ENCODE results near the gene ANKRD27.
A peak's percentile ranks its signal among the peaks of the same experiment; 100 is the strongest.
"Not testable (repeated sequence)": the region's sequence is repeated elsewhere in the genome, so short reads cannot be mapped to it uniquely, and the experiment has no call there.

ANKRD27 gene

DNA sequence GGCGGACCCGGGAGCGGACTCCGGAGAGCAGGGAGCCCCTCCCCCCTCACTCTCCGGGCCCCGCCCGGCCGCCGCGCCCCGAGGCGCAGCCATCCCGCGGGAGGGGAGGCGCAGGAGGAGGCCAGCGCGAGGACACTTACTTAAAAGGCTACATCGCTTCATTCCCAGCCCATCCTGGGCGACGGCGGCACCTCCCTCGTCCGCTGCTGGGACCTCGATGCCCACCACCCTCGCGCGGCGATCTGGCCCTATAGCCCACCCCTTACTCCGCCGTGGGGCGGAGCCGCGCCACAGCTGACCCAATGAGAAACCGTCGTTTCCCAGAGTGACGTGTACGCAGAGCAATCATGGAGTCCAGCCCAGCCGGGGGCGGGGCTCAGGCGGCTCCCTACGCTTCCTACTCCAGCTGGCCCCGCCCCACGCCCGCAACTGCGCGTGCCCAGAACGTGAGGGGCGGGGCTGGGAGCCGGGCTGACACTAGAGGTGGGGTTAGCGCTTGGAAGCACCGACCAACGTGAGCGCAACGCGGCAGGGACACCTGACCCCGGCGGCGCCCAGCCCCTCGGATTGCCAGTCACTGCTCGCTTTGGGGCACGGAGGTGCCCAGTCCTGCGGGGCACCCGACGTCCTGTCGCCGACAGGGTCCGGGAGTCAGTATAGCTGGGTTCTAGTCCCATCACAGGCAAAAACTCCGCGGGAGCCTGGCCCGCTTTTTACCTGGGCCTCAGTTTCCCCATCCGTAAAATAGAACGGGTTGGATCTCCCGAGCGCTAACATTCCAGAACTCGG lies at the start of gene ANKRD27:
TSS of gene ANKRD27 (minus strand) at position 250 of the 789 bp plus-strand sequence. CDS start 16,165 bp downstream, outside the sequence.
- peak; percentile 94 for DNase-seq (ENCODE audit: low read depth)

DNA sequence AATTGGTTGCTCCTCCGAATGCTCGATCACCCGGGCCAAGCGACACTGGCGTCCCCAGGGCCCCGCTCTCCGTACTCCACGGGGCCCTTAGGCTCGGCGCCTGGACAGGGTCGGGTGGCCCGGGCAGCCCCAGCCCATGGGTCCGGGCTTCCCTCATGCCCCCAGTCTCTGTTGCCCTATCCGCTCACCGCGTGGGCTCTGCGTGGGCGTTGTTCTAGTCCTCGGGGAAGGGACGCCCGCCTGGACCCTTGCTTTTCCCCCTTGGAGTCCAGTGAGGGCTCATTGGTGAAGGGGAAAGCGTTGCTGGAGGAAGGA lies 45.9 kb upstream of the ANKRD27 start:
- DNase-seq (ENCODE audit: low read depth): no peak

DNA sequence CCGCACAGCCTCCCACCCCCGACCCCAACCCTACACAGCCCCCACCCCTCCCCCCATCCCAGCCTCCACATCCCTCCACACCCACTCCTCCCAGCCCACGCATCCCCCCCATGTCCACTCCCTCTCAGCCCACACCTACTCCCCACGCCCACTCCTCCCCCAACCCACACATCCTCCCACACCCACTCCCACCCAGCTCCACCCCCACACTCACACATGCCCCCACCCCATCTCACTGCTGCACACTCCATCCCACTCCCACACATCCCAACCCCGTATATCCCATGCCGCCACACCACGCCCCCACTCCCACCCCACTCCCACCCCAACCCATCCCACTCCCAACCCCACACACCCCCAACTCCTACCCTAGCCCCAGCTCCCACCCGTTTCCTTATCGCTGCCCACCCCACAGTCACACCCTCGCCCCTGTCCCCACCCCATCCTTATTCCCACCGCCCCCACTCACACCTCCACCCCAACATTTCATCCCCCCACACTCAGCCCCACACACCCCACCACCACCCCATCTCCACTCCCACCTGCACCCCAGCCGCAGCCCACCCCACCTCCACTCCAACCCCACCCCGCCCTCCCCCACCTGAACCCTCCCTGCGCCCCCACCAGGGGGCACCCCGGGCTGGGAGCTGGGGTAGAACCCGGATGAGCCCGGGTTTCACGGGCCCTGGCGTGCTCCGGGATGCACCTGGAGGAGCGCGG lies 45.4 kb upstream of the ANKRD27 start:
- no peak for DNase-seq (ENCODE audit: low read depth)

DNA sequence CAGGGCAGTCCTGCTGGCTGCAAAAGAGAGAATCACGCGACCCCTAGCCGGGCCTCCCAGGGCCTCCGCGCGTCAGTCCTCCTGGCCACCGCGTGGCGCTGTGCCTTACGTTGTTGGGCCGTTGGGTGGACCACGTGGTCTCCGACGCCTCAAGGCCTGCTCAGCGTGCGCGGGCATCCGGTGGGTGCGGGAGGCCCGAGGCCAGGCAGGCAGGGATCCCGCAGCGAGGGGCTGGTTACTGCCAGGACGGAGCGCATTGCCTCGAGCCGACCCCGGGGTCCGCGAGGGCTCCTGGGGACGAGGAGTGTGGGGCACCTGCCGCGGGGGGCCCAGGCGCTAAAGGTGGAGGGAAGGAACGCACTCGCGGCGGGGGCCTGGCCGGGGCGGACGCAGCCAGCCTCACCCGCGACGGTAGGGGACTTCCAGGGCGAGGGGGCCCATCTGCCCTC lies 44.7 kb upstream of the ANKRD27 start, which contains the start of gene TDRD12:
TSS of gene TDRD12 (plus strand) at position 157 of the 449 bp plus-strand sequence. CDS start 306 bp downstream, outside the sequence.
- no peak for DNase-seq (ENCODE audit: low read depth)

DNA sequence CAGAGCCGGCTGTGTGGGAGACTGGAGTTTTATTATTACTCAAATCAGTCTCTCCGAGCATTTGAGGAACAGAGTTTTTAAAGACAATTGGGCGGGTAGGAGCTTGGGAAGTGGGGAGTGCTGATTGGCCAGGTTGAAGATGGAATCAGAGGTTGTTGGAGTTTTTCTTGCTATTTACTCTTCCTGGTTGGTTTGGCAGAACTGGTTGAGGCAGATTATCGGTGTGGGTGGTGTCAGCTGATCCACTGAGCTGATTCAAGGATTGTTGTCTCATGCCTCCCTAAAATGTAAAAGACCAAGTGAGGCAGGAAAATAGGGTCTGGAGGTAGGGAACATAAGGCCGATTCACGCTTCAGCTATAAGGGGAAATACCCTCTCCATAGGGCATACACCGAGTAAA lies 43.3 kb upstream of the ANKRD27 start:
- DNase-seq (ENCODE audit: low read depth): no peak

DNA sequence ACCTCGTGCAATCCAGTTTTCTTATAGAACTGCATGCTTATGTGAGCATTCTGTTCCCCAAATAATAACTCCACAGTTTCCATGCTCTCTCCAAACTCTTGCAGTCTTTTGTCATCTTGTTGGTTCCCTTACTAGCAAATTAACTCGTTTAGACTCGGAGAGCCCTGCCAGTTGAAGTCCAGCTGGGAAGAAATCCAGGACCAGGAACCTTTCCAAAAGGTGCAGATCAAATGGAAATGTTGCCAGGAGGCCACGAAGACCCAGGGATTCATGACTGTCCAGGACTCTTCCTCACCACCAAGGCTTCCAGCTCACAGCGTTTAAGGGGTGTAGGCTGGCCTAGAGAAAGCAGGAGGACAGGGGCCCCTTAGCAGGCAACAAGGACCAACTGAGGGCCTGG lies 42.5 kb upstream of the ANKRD27 start:
- DNase-seq (ENCODE audit: low read depth): no peak

DNA sequence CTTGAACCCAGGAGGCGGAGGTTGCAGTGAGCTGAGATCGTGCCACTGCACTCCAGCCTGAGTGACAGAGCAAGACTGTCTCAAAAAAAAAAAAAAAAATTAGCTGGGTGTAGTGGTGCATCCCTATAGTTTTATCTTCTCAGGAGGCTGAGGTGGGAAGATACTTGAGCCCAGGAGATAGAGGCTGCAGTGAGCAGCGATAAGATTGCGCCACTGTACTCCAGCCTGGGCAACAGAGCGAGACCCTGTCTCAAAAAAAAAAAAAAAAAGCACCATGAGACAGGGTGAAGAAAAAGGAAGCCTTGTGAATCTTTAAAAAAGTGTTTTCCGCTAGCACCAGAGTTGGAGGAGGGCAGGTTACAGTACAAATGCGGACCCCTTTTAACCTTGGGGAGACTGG lies 41.2 kb upstream of the ANKRD27 start:
- DNase-seq (ENCODE audit: low read depth): not testable (repeated sequence)

DNA sequence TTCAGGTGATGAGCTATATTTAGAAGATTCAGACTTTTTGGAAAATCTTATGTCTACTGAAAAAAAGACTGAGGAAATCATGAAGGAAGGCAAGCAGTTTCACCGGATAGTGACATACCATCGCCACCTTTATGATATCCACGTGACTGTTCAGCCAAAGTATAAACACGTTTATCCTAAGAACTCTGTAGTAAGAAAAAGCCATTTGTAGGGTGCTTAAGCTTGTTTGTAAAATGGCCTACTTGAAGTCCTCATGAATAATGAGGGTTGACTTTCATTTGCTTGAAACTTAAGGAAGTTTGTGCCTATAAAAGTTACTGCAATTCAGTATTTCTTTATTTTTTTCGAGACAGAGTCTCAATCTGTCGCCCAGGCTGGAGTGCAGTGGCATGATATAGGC lies 36.8 kb upstream of the ANKRD27 start:
- DNase-seq (ENCODE audit: low read depth): no peak

DNA sequence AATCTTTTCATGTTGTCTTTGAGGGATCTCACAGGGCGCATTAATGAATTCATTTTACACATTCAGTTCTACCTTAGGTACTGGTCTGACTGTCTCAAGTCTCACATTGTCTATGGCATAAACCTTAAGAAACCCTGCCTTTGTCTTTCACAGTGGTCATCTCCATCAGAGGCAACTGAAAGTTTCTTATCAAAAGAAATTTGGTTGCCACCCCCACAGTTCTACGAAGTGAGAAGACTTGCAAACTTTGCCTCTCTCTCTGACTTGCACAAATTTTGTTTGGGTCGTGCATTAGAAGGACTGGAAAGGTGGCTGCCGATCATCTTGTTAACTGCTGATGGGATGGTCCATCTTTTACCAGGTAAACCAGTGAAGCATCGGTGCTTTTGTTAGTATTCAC lies 34.1 kb upstream of the ANKRD27 start:
- no peak for DNase-seq (ENCODE audit: low read depth)

DNA sequence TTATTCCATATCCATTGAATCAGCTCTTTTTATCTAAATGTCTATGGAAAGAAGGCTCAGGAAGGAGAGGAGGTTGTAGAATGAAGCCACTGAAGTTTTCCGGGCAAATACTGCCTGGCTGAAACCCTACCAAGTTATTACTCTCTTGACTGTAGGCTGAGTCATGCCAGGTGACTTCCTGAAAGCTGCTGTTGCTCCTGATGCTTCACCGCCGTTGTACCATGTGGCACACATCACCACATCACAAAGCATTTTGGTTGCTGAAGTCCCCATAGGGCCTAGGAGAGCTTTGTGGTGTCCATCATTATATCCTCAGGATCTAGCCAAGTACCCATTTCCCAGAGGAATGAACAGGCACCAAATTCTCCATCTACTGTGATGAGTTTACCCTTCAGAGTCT lies 33.5 kb upstream of the ANKRD27 start:
- no peak for DNase-seq (ENCODE audit: low read depth)

DNA sequence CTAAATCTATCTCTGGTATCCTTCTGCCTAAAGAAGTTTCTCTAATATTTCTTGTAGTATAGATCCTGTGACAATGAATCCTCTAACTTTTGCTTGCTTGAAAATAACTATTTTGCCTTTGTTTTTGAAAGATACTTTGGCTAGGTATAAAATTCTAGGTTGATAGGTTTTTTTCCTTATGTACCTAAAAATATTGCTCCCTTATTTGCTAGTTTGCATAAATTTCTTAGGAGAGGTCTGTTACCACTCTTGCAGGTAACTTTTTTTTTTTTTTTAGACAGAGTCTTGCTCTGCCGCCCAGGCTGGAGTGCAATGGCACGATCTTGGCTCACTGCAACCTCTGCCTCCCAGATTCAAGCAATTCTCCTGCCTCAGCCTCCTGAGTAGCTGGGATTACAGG lies 29.0 kb upstream of the ANKRD27 start:
- DNase-seq (ENCODE audit: low read depth): not testable (repeated sequence)

DNA sequence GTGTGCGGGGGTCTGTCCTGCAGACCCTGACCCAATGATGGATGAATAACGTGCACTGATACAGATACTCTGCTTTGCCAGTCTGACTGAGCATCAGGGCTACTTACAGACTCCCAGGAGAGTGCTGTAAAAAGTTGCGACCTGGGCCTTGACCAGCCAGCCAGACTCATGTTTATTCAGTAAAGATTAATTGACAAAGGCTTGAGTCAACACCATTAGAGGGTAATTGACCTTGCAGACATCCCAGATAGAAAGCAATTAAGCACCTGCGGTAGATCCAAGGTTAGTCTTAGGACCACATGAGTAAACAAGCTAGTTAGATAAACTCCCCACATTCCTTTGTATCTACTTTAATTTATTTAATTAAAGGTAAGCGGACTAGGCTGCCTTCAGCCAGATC lies 27.0 kb upstream of the ANKRD27 start:
- peak; percentile 58 for DNase-seq (ENCODE audit: low read depth)

DNA sequence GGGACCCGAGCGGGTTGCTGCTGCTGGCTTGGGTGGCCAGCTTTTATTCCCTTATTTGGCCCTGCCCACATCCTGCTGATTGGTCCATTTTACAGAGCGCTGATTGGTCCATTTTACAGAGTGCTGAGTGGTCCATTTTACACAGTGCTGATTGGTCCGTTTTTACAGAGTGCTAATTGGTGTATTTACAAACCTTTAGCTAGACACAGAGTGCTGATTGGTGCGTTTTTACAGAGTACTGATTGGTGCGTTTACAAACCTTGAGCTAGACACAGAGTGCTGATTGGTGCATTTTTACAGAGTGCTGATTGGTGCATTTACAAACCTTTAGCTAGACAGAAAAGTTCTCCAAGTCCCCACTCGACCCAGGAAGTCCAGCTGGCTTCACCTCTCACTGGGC lies 25.1 kb upstream of the ANKRD27 start:
- DNase-seq (ENCODE audit: low read depth): not testable (repeated sequence)

DNA sequence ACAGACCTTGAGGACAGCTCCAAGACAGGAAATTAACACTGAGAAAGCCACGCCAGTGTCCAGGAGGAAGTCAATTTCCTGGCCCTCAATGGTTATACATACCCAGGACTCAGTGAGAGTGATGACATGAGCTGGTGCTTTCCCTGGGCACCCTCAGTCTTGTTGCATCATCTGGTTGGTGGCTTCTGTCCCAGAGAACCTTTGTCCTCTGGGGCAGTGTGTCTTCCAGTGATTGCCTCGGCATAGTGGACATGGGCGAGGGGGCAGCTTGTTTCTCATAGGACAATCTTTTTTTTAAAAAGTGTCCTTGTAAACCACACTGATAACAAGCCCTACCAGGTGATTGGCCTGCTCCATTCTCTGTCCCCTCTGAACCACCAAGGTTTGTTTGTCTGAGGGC lies 21.8 kb upstream of the ANKRD27 start:
- not testable (repeated sequence) for DNase-seq (ENCODE audit: low read depth)

DNA sequence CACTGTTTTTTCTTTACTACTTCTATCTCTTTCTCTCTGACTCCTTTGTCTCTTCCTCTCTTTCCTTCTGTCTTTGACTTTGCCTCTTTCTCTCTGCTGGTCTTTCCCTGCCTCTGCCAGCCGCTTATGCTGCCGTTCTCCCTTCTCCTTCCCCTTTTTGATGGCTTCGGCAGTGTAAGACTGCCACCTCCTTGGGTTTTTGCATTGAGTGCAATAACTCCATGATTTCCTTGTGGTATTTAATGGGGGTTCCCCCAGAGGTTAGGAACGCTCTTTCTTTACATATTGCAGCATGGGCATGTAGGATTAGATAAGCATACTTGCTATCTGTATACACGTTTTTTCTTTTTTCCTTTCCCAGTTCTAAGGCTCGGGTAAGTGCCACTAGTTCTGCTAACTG lies 20.5 kb upstream of the ANKRD27 start:
- DNase-seq (ENCODE audit: low read depth): not testable (repeated sequence)

DNA sequence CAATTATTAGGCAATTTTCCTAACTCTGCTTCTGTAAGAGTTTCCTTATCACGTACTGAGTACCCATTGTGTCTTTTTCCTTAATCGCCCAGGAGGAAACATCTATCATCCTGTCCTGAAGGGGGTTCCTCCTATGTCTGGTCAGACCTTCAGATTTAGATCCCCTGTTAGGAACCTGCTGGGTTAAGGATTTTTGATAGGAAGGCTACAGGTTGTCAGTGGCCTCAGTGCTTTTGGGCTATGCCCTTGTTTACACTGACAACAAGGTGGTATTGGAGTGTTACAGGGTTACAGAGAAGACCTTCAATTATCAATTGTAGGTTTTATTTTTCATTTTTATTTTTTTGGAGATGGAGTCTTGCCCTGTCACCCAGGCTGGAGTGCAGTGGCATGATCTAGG lies 19.9 kb upstream of the ANKRD27 start:
- not testable (repeated sequence) for DNase-seq (ENCODE audit: low read depth)

DNA sequence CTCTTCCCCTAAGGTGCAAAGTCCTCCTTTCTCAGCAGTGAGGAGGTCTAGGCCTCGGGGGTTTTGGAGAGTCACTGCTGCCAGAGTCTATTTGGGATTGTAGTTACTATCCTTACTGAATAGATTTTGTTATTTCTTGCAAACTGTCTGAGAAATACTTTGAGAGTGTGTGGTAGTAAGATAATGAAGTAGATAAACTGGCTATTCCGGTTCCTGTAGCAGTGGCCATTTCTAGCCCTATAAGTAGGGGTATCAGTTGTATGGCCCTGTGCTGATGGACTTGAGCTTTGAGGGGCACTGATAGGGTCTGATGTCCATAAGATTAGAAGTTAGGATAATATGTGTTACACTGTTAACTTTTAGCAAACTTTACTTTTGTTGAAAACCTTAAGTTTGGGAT lies 19.3 kb upstream of the ANKRD27 start:
- not testable (repeated sequence) for DNase-seq (ENCODE audit: low read depth)

DNA sequence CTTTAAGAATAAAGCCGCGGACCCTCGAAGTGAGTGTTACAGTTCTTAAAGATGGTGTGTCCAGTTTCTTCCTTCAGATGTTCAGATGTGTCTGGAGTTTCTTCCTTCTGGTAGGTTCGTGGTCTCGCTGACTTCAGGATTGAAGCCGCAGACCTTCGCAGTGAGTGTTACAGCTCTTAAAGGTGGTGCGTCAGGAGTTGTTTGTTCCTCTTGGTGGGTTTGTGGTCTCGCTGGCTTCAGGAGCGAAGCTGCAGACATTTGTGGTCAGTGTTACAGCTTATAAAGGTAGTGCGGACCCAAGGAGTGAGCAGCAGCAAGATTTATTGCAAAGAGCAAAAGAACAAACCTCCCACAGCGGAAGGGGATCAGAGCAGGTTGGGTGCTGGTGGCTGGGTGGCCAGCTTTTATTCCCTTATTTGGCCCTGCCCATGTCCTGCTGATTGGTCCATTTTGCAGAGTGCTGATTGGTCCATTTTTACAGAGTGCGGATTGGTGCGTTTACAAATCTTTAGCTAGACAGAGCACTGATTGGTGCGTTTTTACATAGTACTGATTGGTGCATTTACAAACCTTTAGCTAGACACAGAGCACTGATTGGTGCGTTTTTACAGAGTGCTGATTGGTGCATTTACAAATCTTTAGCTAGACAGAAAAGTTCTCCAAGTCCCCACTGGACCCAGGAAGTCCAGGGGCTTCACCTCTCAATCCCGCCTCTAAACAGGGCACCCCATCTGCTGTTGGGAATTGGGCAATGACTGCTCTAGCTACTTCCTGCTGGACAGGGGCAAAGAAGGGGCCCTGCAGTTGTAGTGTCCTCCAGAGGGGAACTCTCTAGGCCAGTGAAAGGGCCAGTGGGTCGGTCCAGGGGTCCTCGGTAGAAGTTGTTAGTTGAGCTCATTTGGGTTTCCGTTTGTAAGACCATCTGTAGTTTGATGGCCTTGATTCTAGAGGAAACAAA lies 18.4 kb upstream of the ANKRD27 start:
- not testable (repeated sequence) for DNase-seq (ENCODE audit: low read depth)

DNA sequence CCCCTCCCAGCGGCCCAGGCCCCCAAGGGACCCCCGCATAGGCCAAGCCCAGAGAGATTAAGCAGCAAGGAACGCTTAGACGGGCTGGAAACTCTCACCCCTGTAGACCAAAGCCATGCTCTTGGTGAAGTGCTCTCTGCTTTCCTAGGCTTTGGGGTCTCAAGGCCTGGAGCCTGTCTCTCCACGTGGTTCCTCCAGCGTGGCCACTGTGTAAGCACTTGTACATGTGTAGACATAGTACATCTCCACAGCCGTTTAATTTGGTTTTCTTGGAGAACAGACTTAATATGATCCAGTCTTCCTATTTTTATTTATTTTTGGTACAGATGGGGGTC lies 17.7 kb upstream of the ANKRD27 start:
- DNase-seq (ENCODE audit: low read depth): no peak

DNA sequence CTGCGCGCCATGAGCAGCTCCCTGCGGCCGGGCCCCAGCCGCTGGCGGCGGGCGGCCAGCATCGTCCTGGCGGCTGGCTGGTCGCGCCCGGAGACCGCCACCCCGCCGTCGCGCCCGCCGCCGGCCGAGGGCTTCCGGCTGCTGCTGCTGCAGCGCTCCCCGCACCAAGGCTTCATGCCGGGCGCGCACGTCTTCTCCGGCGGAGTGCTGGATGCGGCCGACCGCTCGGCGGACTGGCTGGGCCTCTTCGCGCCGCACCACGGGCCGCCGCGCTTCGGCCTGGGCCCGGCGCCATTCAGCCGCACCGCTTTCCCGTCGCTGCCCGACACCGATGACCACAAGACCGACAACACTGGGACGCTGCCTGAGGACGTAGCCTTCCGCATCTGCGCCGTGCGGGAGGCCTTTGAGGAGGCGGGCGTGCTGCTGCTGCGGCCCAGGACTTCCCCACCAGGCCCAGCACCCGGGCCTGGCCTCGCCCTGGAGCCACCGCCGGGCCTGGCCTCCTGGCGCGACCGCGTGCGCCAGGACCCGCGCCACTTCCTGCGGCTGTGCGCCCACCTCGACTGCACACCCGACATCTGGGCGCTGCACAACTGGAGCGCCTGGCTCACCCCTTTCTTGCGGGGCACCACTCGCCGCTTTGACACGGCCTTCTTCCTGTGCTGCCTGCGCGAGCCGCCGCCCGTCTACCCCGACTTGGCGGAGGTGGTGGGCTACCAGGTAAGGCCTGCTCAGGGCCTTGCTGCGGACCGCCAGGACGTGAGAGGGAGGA lies 17.2 kb upstream of the ANKRD27 start:
- peak; percentile 71 for DNase-seq (ENCODE audit: low read depth)

DNA sequence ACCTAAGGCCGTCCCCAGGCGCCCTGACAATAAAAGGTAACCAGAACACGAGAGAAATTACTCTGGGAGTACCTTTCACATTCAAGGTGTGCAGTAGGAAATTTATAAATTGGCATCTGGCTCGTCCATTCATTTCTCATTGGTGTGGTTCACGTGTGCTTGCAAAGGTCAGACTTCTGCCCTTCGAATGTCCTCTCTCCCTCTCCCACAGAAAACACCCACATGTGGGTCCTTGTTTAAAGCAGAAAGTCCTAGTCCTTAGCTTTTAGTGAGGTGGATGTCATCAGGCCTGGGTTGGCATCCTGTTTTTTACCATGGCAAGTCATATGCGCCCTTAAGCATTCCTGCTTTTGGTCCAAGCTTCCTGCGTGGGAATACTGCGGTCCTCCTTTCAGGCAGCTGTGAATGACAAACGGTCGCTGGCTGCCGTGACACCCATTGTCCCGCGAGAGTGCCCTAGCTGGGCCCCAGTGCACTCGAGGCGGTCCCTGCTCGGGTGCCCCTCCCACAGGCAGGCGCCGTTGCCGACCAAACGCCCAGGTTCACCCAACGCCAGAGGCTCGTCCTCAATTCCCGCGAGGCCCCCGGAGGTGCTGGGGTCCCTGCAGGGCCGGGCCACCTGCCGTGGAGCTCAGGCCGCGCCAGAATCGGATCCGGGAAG lies 16.4 kb upstream of the ANKRD27 start, which contains the start of gene NUDT19:
TSS of gene NUDT19 (plus strand) at position 531 of the 661 bp plus-strand sequence. CDS start 140 bp downstream, outside the sequence.
- peak; percentile 53 for DNase-seq (ENCODE audit: low read depth)
